ENCODE results near the gene CD22.

- TF ChIP-seq, protein P1, sequence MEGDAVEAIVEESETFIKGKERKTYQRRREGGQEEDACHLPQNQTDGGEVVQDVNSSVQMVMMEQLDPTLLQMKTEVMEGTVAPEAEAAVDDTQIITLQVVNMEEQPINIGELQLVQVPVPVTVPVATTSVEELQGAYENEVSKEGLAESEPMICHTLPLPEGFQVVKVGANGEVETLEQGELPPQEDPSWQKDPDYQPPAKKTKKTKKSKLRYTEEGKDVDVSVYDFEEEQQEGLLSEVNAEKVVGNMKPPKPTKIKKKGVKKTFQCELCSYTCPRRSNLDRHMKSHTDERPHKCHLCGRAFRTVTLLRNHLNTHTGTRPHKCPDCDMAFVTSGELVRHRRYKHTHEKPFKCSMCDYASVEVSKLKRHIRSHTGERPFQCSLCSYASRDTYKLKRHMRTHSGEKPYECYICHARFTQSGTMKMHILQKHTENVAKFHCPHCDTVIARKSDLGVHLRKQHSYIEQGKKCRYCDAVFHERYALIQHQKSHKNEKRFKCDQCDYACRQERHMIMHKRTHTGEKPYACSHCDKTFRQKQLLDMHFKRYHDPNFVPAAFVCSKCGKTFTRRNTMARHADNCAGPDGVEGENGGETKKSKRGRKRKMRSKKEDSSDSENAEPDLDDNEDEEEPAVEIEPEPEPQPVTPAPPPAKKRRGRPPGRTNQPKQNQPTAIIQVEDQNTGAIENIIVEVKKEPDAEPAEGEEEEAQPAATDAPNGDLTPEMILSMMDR (IDR thresholded peaks at IDR 0.05), result no peak
- no peak for TF ChIP-seq POLR2A (IDR thresholded peaks at IDR 0.05)
These were observed 34.7 kb upstream of the CD22 start for GRCh38 chr19:35294328-35294727.

All from tibial nerve (tissue), 3 donors.